Lung (tissue), 12 donors: ENCODE data around the gene CCDC88A. TPM values are rescaled to one million over a fixed set of nuclear protein-coding genes. Genes with fewer than 3 reads are reported as not detected.

Source experiments
- ATAC-seq: fragments of 200-7000 bp; cut with Tn5 transposase; one replicate; pipeline ENCODE4 v1.9.1; 2020; ENCODE audit warnings: moderate number of reproducible peaks; ENCODE audit not compliant: insufficient read depth, low FRiP score
- DNase-seq, 3 donors: peaks; one replicate each; pipeline ENCODE4 v3.0.0-alpha.2; 2013 to 2017
- H3K27ac ChIP-seq, 2 donors: one replicate each; pipeline ENCODE4 v1.5.1; 2013; ENCODE audit warnings: mild to moderate bottlenecking in 2 of 2, moderate library complexity in 2 of 2, control low read depth in 1 of 2, inconsistent platforms in 1 of 2, low read depth in 1 of 2, low read length in 1 of 2
- H3K27me3 ChIP-seq, 3 donors: one replicate each; pipeline ENCODE4 v1.5.1; 2013; ENCODE audit warnings: low read length in 2 of 3; ENCODE audit not compliant: control insufficient read depth in 3 of 3, insufficient read depth in 3 of 3
- H3K36me3 ChIP-seq, 4 donors: one replicate each; pipeline ENCODE4 v1.5.1; 2013; ENCODE audit warnings: low read length in 4 of 4, mild to moderate bottlenecking in 1 of 4, moderate library complexity in 1 of 4; ENCODE audit not compliant: control insufficient read depth in 4 of 4, insufficient read depth in 4 of 4
- H3K4me1 ChIP-seq, 5 donors: one replicate each; pipeline ENCODE4 v1.5.1; 2013; ENCODE audit warnings: low read length in 5 of 5, mild to moderate bottlenecking in 2 of 5, moderate library complexity in 1 of 5; ENCODE audit not compliant: control insufficient read depth in 5 of 5, insufficient read depth in 5 of 5
- H3K4me3 ChIP-seq: one replicate; pipeline ENCODE4 v1.5.1; 2013; ENCODE audit warnings: mild to moderate bottlenecking, control low read depth, moderate library complexity
- H3K9ac ChIP-seq, 2 donors: one replicate each; pipeline ENCODE4 v1.5.1; 2013; ENCODE audit warnings: low read length in 2 of 2, control low read depth in 1 of 2; ENCODE audit not compliant: insufficient read depth in 1 of 2
- H3K9me3 ChIP-seq, 4 donors: one replicate each; pipeline ENCODE4 v1.5.1; 2013; ENCODE audit warnings: low read length in 3 of 4, mild to moderate bottlenecking in 1 of 4, moderate library complexity in 1 of 4; ENCODE audit not compliant: control insufficient read depth in 4 of 4, insufficient read depth in 3 of 4
- CTCF ChIP-seq: IDR thresholded peaks from 2 replicates; pipeline ENCODE4 v1.5.1; 2012; ENCODE audit warnings: mild to moderate bottlenecking; ENCODE audit errors: control extremely low read depth, extremely low read depth
- WGBS, 2 donors: extraction: QIAGEN DNeasy Blood & Tissue Kit; methylation state at CpG; one replicate each; pipeline ENCODE4 v1.1.7; 2013; 5-methylcytosine and 5-hydroxymethylcytosine counted together
- polyA plus RNA-seq, 2 donors: library from polyadenylated mRNA; stranded (reverse); fragments of 200-250 nt; gene quantifications; one replicate each; pipeline ENCODE4 v1.2.1, GENCODE V29; 2013
- total RNA-seq, 2 donors: library from RNA; depleted of rRNA in 1 of 2; stranded (reverse); fragments of >200 nt in 1 of 2; gene quantifications; one replicate each; pipeline ENCODE4 v1.2.1, GENCODE V29; 2014 to 2021
- donor health status: control.
- donor health status: control.
- donor health status: Bipolar disorder and iron deficiency.
- donor health status: healthy.
- donor health status: DM: yes; HTN: yes; CAD: no.

Gene CCDC88A
- total and polyA plus RNA-seq, 4 donors, result 13.3 to 91.9 (median 61.5) TPM

- H3K4me3 ChIP-seq, result no peak overlapping the region
- no peaks in the 10 kb centered on the region for H3K4me1 ChIP-seq
- H3K36me3 ChIP-seq, result peaks cover 0 to 18% (median 4%) of the 10 kb centered on the region in 4 donors
- no peak overlapping the region for H3K9ac ChIP-seq
- H3K9me3 ChIP-seq, result peaks cover 0 to 2% (median 0%) of the 10 kb centered on the region in 4 donors
- TF ChIP-seq CTCF, result no peak
- no peak overlapping the region for H3K27ac ChIP-seq
- DNase-seq (no peak), ATAC-seq (no peak)
- WGBS, 2 donors, result 96 to 97% methylated on average over 4 of the region's 4 CpGs
- H3K27me3 ChIP-seq, result no peaks in the 10 kb centered on the region
Observed at GRCh38 chr2:55355451-55355850, 64.2 kb downstream of the CCDC88A start.

- TF ChIP-seq CTCF, result no peak
- WGBS, 2 donors, result 97 to 98% methylated on average over 3 of the region's 3 CpGs
- H3K27me3 ChIP-seq, result no peaks in the 10 kb centered on the region
Observed at GRCh38 chr2:55351672-55352071, 68.0 kb downstream of the CCDC88A start.

GRCh38 chr2:55345064-55345463 lies 74.6 kb downstream of the CCDC88A start:
- WGBS, 2 donors, result 96 to 97% methylated on average over 4 of the region's 4 CpGs
- Histone ChIP-seq H3K36me3 (peaks cover 1 to 14% (median 10%) of the 10 kb centered on the region in 4 donors), H3K4me1 (no peaks in the 10 kb centered on the region), H3K27me3 (no peaks in the 10 kb centered on the region), H3K4me3 (no peak overlapping the region), H3K27ac (no peak overlapping the region), H3K9me3 (no peaks in the 10 kb centered on the region), H3K9ac (no peak overlapping the region)
- no peak for TF ChIP-seq CTCF
- ATAC-seq (no peak), DNase-seq (no peak)

More at GRCh38 chr2:55351672-55352071, 68.0 kb downstream of the CCDC88A start:
- H3K4me1 ChIP-seq, result no peaks in the 10 kb centered on the region
- H3K36me3 ChIP-seq, result peaks cover 0 to 18% (median 4%) of the 10 kb centered on the region in 4 donors
- no peak overlapping the region for H3K27ac ChIP-seq
- H3K4me3 ChIP-seq, result no peak overlapping the region
- ATAC-seq (no peak), DNase-seq (no peak)
- peaks cover 0 to 2% (median 0%) of the 10 kb centered on the region in 4 donors for H3K9me3 ChIP-seq
- H3K9ac ChIP-seq, result no peak overlapping the region

- no peak for ATAC-seq
Observed at GRCh38 chr2:55338268-55338667, 81.4 kb downstream of the CCDC88A start.

More at GRCh38 chr2:55338268-55338667, 81.4 kb downstream of the CCDC88A start:
- Histone ChIP-seq H3K27me3 (no peaks in the 10 kb centered on the region), H3K9ac (no peak overlapping the region), H3K36me3 (peaks cover 5 to 17% (median 9%) of the 10 kb centered on the region in 4 donors), H3K4me1 (no peaks in the 10 kb centered on the region), H3K27ac (no peak overlapping the region), H3K4me3 (no peak overlapping the region), H3K9me3 (no peaks in the 10 kb centered on the region)
- DNase-seq, result no peak
- TF ChIP-seq CTCF, result no peak
